Neuronal stem cell (in vitro differentiated cells): ENCODE measurements around the gene SRSF9.

Source experiments
- DNase-seq: peaks from one replicate; pipeline ENCODE4 v3.0.0-alpha.2; 2013; ENCODE audit warnings: low spot score
- H2AFZ ChIP-seq: one replicate; pipeline ENCODE4 v1.6.1; 2013; ENCODE audit warnings: mild to moderate bottlenecking, low read length, inconsistent platforms
- H2AK5ac ChIP-seq: 2 replicates; pipeline ENCODE4 v1.6.1; 2013; ENCODE audit warnings: low read depth, mild to moderate bottlenecking, inconsistent platforms, low read length, moderate library complexity, mixed read lengths
- H2BK120ac ChIP-seq: 2 replicates; pipeline ENCODE4 v1.6.1; 2013; ENCODE audit warnings: low read depth, mild to moderate bottlenecking, inconsistent platforms, low read length, moderate library complexity, mixed read lengths
- H2BK12ac ChIP-seq: one replicate; pipeline ENCODE4 v1.6.1; 2013; ENCODE audit warnings: low read length, inconsistent platforms
- H2BK15ac ChIP-seq: 2 replicates; pipeline ENCODE4 v1.6.1; 2013; ENCODE audit warnings: mild to moderate bottlenecking, low read length, inconsistent platforms, mixed read lengths
- H2BK5ac ChIP-seq: one replicate; pipeline ENCODE4 v1.6.1; 2013; ENCODE audit warnings: inconsistent platforms, mild to moderate bottlenecking, low read length, moderate library complexity
- H3K14ac ChIP-seq: one replicate; pipeline ENCODE4 v1.6.1; 2013; ENCODE audit warnings: low read length, inconsistent platforms
- H3K18ac ChIP-seq: 2 replicates; pipeline ENCODE4 v1.6.1; 2013; ENCODE audit warnings: low read length, inconsistent platforms
- H3K23ac ChIP-seq: 2 replicates; pipeline ENCODE4 v1.6.1; 2013; ENCODE audit warnings: low read depth, mild to moderate bottlenecking, mixed read lengths, low read length, inconsistent platforms; ENCODE audit not compliant: poor library complexity
- H3K27ac ChIP-seq: replicated peaks from 3 replicates; pipeline ENCODE4 v1.5.1; 2013; ENCODE audit warnings: low read length, inconsistent platforms
- H3K27me3 ChIP-seq, 3 experiments: 2 replicates each; pipeline ENCODE4 v1.6.1; 2013; ENCODE audit warnings: low read length in 3 of 3, mild to moderate bottlenecking in 2 of 3, inconsistent platforms in 1 of 3, low read depth in 1 of 3, mixed read lengths in 1 of 3, moderate library complexity in 1 of 3; ENCODE audit not compliant: control insufficient read depth in 3 of 3, insufficient read depth in 3 of 3
- H3K36me3 ChIP-seq, 2 donors: replicated peaks in 1 of 2; 2 replicates each; pipeline ENCODE4 v1.6.1; 2013; ENCODE audit warnings: low read length in 2 of 2; ENCODE audit not compliant: control insufficient read depth in 2 of 2, insufficient read depth in 2 of 2
- H3K4ac ChIP-seq: 2 replicates; pipeline ENCODE4 v1.6.1; 2013; ENCODE audit warnings: inconsistent platforms, mild to moderate bottlenecking, low read length, moderate library complexity
- H3K4me1 ChIP-seq, 2 donors: 1 replicate in 1 of 2; 2 replicates in 1 of 2; pipeline ENCODE4 v1.6.1; 2013; ENCODE audit warnings: low read length in 2 of 2, low read depth in 1 of 2; ENCODE audit not compliant: control insufficient read depth in 2 of 2, insufficient read depth in 1 of 2
- H3K4me2 ChIP-seq: one replicate; pipeline ENCODE4 v1.6.1; 2013; ENCODE audit warnings: mild to moderate bottlenecking, low read length, inconsistent platforms; ENCODE audit not compliant: insufficient read depth, poor library complexity, severe bottlenecking
- H3K4me3 ChIP-seq, 2 donors: 2 replicates each; pipeline ENCODE4 v1.5.1; 2013; ENCODE audit warnings: low read length in 2 of 2, mild to moderate bottlenecking in 2 of 2, inconsistent platforms in 1 of 2, moderate library complexity in 1 of 2
- H3K79me1 ChIP-seq: one replicate; pipeline ENCODE4 v1.6.1; 2013; ENCODE audit warnings: low read depth, mild to moderate bottlenecking, inconsistent platforms, low read length, moderate library complexity
- H3K9ac ChIP-seq: one replicate; pipeline ENCODE4 v1.6.1; 2013; ENCODE audit warnings: mild to moderate bottlenecking, low read depth, low read length, inconsistent platforms; ENCODE audit not compliant: poor library complexity
- H3K9me3 ChIP-seq, 2 donors: replicated peaks in 1 of 2; 2 replicates each; pipeline versions ENCODE3 to v1.6.1; 2013; ENCODE audit warnings: low read length in 2 of 2, mild to moderate bottlenecking in 2 of 2, inconsistent platforms in 1 of 2, low read depth in 1 of 2, mixed read lengths in 1 of 2, moderate library complexity in 1 of 2; ENCODE audit not compliant: control insufficient read depth in 2 of 2, insufficient read depth in 1 of 2
- H4K8ac ChIP-seq: one replicate; pipeline ENCODE4 v1.6.1; 2013; ENCODE audit warnings: low read depth, mild to moderate bottlenecking, inconsistent platforms, low read length, moderate library complexity
- H4K91ac ChIP-seq: one replicate; pipeline ENCODE4 v1.6.1; 2013; ENCODE audit warnings: low read length, low read depth, mild to moderate bottlenecking, inconsistent platforms; ENCODE audit not compliant: poor library complexity
- WGBS, 2 donors: extraction: QIAGEN DNeasy Blood & Tissue Kit; methylation state at CpG; one replicate each; pipeline ENCODE4 v1.1.7; 2013; ENCODE audit warnings: missing lambda C conversion rate in 2 of 2, mixed read lengths in 1 of 2; ENCODE audit not compliant: insufficient read length in 2 of 2, insufficient replicate concordance in 1 of 2; ENCODE audit errors: extremely low coverage in 2 of 2; 5-methylcytosine and 5-hydroxymethylcytosine counted together

SRSF9 gene

DNA sequence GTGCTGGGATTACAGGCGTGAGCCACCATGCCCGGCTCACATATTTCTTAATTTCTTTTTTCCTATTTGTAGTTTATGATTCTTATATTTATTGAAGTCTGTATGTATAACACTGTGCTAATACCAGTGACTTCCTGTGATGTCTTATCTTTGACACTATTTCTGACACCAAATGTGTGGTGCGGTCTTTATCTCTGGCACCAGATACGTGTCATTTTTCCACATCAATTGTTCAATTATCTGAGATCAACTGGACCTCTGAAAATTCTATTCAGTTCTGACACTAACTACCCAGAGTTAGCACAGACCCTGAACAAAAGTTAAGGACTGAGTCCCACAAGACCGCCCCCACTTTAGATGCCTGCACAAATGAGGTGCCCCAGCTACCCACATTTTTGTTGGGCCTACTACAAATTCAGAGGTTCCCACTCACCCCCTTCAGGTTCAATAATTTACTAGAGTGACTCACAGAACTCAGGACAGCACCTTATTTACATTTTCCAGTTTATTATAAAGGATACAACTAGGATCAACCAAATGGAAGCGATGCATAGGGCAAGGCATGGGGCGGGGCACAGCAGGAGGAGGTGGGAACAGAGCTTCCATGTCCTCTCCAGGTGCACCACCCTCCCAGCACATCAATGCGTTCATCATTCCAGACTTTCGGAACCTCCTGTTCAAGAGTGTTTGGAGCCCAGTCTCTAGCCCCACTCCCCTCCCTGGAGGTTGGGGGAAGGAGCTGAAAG lies 11.6 kb upstream of the SRSF9 start:
- no peak overlapping the region for H3K4me3 ChIP-seq
- H4K8ac ChIP-seq: no peak overlapping the region
- no peak overlapping the region for H3K23ac ChIP-seq
- H3K4me2 ChIP-seq: no peak overlapping the region
- H3K14ac ChIP-seq: no peak overlapping the region
- no peaks in the 10 kb centered on the region for H3K79me1 ChIP-seq
- peak overlapping the region; percentile 30 for H2BK15ac ChIP-seq
- H3K4me1 ChIP-seq: peaks cover 0 to 4% of the 10 kb centered on the region in 2 donors
- H3K9ac ChIP-seq: no peak overlapping the region
- H2BK120ac ChIP-seq: no peak overlapping the region
- H4K91ac ChIP-seq: no peak overlapping the region
- H3K9me3 ChIP-seq: no peaks in the 10 kb centered on the region
- H3K36me3 ChIP-seq: peaks cover 0 to 2% of the 10 kb centered on the region in 2 donors
- H3K4ac ChIP-seq: no peak overlapping the region
- H3K27ac ChIP-seq: no peak overlapping the region
- H2AK5ac ChIP-seq: no peak overlapping the region
- H2BK5ac ChIP-seq: no peak overlapping the region
- H2AFZ ChIP-seq: no peak overlapping the region
- H3K18ac ChIP-seq: no peak overlapping the region
- no CpG with 5 or more reads among the region's 9 CpGs for WGBS, 2 donors
- no peak overlapping the region for H2BK12ac ChIP-seq
- no peaks in the 10 kb centered on the region for H3K27me3 ChIP-seq
- DNase-seq: no peak

DNA sequence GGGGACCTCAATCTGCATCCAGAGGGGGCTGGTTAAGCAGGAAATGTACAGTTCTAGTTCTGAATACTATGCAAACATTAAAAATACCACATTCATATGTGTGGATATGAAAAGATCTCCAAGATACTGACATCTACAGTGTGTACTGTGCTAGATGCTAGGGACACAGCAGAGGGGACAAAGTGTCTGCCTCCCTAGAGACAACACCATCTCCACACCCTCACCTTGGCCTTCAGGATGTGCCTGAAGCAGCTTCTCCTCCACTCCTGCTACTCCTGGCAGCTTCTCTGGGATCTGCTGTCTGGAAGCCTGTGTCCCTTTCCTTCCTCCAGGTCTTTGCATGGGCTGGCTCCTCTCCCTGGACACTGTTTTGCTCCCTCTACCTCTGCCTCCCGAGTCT lies 10.7 kb upstream of the SRSF9 start:
- Histone ChIP-seq H3K23ac (no peak overlapping the region), H2AK5ac (no peak overlapping the region), H2BK120ac (no peak overlapping the region), H2BK12ac (no peak overlapping the region), H3K9me3 (no peaks in the 10 kb centered on the region), H4K8ac (no peak overlapping the region), H3K4me3 (no peak overlapping the region), H3K9ac (no peak overlapping the region), H3K79me1 (no peaks in the 10 kb centered on the region), H3K27ac (no peak overlapping the region), H3K18ac (no peak overlapping the region), H2BK5ac (no peak overlapping the region), H2BK15ac (no peak overlapping the region), H3K4me1 (peaks cover 0 to 8% of the 10 kb centered on the region in 2 donors), H3K14ac (no peak overlapping the region), H2AFZ (no peak overlapping the region), H3K36me3 (peaks cover 0 to 2% of the 10 kb centered on the region in 2 donors), H3K27me3 (no peaks in the 10 kb centered on the region), H4K91ac (no peak overlapping the region), H3K4ac (no peak overlapping the region), H3K4me2 (no peak overlapping the region)
- no CpG with 5 or more reads among the region's 1 CpG for WGBS, 2 donors
- no peak for DNase-seq

DNA sequence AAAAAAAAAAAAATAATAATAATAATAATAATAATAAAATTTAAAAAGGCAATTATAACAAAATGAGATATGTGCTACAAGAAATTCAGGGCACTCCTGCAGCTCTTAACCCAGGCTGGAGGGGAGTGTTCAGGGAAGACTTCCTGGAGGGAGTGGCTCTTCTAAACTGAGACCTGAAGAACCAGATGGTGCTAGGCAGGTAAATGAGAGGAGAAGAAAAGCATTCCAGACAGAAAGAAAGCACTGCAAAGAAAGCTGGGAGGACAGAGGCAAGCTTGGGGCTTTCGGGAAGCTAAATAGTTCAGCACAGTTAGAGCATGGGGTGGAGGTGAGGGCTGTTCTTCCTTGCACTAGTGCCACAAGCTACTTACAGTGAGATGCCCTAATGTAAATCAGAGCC lies 9.9 kb upstream of the SRSF9 start:
- Histone ChIP-seq H3K4me1 (peaks cover 0 to 13% of the 10 kb centered on the region in 2 donors), H3K18ac (no peak overlapping the region), H3K9me3 (no peaks in the 10 kb centered on the region), H3K27me3 (peaks cover 0 to 2% (median 0%) of the 10 kb centered on the region in 3 experiments), H2AK5ac (no peak overlapping the region), H3K79me1 (no peaks in the 10 kb centered on the region), H3K4me2 (no peak overlapping the region), H3K4ac (no peak overlapping the region), H3K9ac (no peak overlapping the region), H2AFZ (no peak overlapping the region), H3K14ac (no peak overlapping the region), H4K91ac (no peak overlapping the region), H4K8ac (no peak overlapping the region), H2BK5ac (no peak overlapping the region), H3K4me3 (no peak overlapping the region), H2BK12ac (no peak overlapping the region), H2BK120ac (no peak overlapping the region), H2BK15ac (no peak overlapping the region), H3K36me3 (peaks cover 0 to 2% of the 10 kb centered on the region in 2 donors), H3K23ac (no peak overlapping the region), H3K27ac (no peak overlapping the region)
- WGBS, 2 donors: no CpG with 5 or more reads among the region's 1 CpG
- DNase-seq: no peak

- no peaks in the 10 kb centered on the region for H3K9me3 ChIP-seq
- no peaks in the 10 kb centered on the region for H3K79me1 ChIP-seq
- H3K4me2 ChIP-seq: no peak overlapping the region
- H4K8ac ChIP-seq: no peak overlapping the region
- no peak overlapping the region for H4K91ac ChIP-seq
- no peak overlapping the region for H2BK15ac ChIP-seq
- no peak overlapping the region for H3K9ac ChIP-seq
- H2AFZ ChIP-seq: no peak overlapping the region
- H3K18ac ChIP-seq: no peak overlapping the region
- no peak overlapping the region for H2BK5ac ChIP-seq
- H3K4me3 ChIP-seq: no peak overlapping the region
- H2BK120ac ChIP-seq: no peak overlapping the region
- no peaks in the 10 kb centered on the region for H3K36me3 ChIP-seq
- no peak overlapping the region for H3K4ac ChIP-seq
- H3K4me1 ChIP-seq: peaks cover 0 to 16% of the 10 kb centered on the region in 2 donors
- no peak overlapping the region for H3K14ac ChIP-seq
- peaks cover 0 to 2% (median 0%) of the 10 kb centered on the region in 3 experiments for H3K27me3 ChIP-seq
- WGBS, 2 donors: no CpG with 5 or more reads among the region's 1 CpG
- H3K27ac ChIP-seq: no peak overlapping the region
- H3K23ac ChIP-seq: no peak overlapping the region
- no peak overlapping the region for H2AK5ac ChIP-seq
- H2BK12ac ChIP-seq: no peak overlapping the region
- no peak for DNase-seq
These were observed 6.1 kb upstream of the SRSF9 start for GRCh38 chr12:120475643-120476042.
